Liver (tissue), 9 donors: ENCODE results near the gene SSBP2. TPM values are rescaled to one million over a fixed set of nuclear protein-coding genes. Genes with fewer than 3 reads are reported as not detected.

Source experiments
- DNase-seq: peaks from one replicate; pipeline ENCODE4 v3.0.0-alpha.2; 2017; ENCODE audit warnings: low spot score
- H3K27ac ChIP-seq, 2 donors: one replicate each; pipeline ENCODE4 v1.7.0; 2013; ENCODE audit warnings: inconsistent platforms in 2 of 2, low read length in 2 of 2, control low read depth in 1 of 2, low read depth in 1 of 2, mild to moderate bottlenecking in 1 of 2
- H3K27me3 ChIP-seq, 4 donors: one replicate each; pipeline versions ENCODE4 v1.6.1 to v1.7.0; 2013; ENCODE audit warnings: low read length in 3 of 4, inconsistent platforms in 1 of 4, mild to moderate bottlenecking in 1 of 4, moderate library complexity in 1 of 4; ENCODE audit not compliant: control insufficient read depth in 4 of 4, insufficient read depth in 4 of 4
- H3K36me3 ChIP-seq, 4 donors: one replicate each; pipeline versions ENCODE4 v1.6.1 to v1.7.0; 2013; ENCODE audit warnings: low read length in 3 of 4, mild to moderate bottlenecking in 3 of 4, low read depth in 1 of 4, moderate library complexity in 1 of 4; ENCODE audit not compliant: control insufficient read depth in 4 of 4, insufficient read depth in 3 of 4
- H3K4me1 ChIP-seq, 4 donors: one replicate each; pipeline versions ENCODE4 v1.6.1 to v1.7.0; 2013; ENCODE audit warnings: low read length in 3 of 4, mild to moderate bottlenecking in 3 of 4, moderate library complexity in 1 of 4; ENCODE audit not compliant: control insufficient read depth in 4 of 4, insufficient read depth in 4 of 4
- H3K4me3 ChIP-seq, 3 donors: one replicate each; pipeline versions ENCODE4 v1.6.1 to v1.7.0; 2013; ENCODE audit warnings: low read length in 3 of 3, control low read depth in 1 of 3, low read depth in 1 of 3, mild to moderate bottlenecking in 1 of 3
- H3K9ac ChIP-seq, 2 donors: one replicate each; pipeline ENCODE4 v1.7.0; 2013; ENCODE audit warnings: low read length in 2 of 2, mild to moderate bottlenecking in 2 of 2, moderate library complexity in 2 of 2, control low read depth in 1 of 2, low read depth in 1 of 2
- H3K9me3 ChIP-seq, 4 donors: one replicate each; pipeline versions ENCODE4 v1.6.1 to v1.7.0; 2013; ENCODE audit warnings: low read length in 3 of 4; ENCODE audit not compliant: control insufficient read depth in 4 of 4
- CTCF ChIP-seq: fragments of 150-350 bp; IDR thresholded peaks from 2 replicates; pipeline ENCODE4 v1.5.1; 2017; ENCODE audit warnings: improper control_type of control experiment, low read depth, low read length; ENCODE audit not compliant: missing input control
- EGR1 ChIP-seq, 2 donors: IDR thresholded peaks; 2 replicates each; pipeline ENCODE4 v1.6.1; 2016 to 2018; ENCODE audit warnings: antibody characterized with exemption in 2 of 2, low read depth in 2 of 2
- FOXA1 ChIP-seq: IDR thresholded peaks from 2 replicates; pipeline ENCODE4 v1.6.1; 2016; ENCODE audit warnings: antibody characterized with exemption
- FOXA2 ChIP-seq: IDR thresholded peaks from 2 replicates; pipeline ENCODE4 v1.6.1; 2016; ENCODE audit warnings: antibody characterized with exemption
- GABPA ChIP-seq, 2 donors: IDR thresholded peaks in 1 of 2; conservative IDR thresholded peaks in 1 of 2; 2 replicates each; pipeline ENCODE4 v1.6.1; 2016; ENCODE audit warnings: antibody characterized with exemption in 2 of 2, mild to moderate bottlenecking in 1 of 2, moderate library complexity in 1 of 2
- HNF4A ChIP-seq, 2 donors: conservative IDR thresholded peaks; 2 replicates each; pipeline ENCODE4 v1.6.1; 2016; ENCODE audit warnings: antibody characterized with exemption in 2 of 2, mild to moderate bottlenecking in 2 of 2
- HNF4G ChIP-seq: IDR thresholded peaks from 2 replicates; pipeline ENCODE4 v1.6.1; 2016; ENCODE audit warnings: antibody characterized with exemption
- JUND ChIP-seq, 2 donors: IDR thresholded peaks; 2 replicates each; pipeline ENCODE4 v1.6.1; 2016; ENCODE audit warnings: antibody characterized with exemption in 2 of 2
- NR2F2 ChIP-seq: IDR thresholded peaks from 2 replicates; pipeline ENCODE4 v1.6.1; 2016; ENCODE audit warnings: antibody characterized with exemption
- RAD21 ChIP-seq, 2 donors: IDR thresholded peaks; 2 replicates each; pipeline ENCODE4 v1.6.1; 2016; ENCODE audit warnings: antibody characterized with exemption in 2 of 2, mild to moderate bottlenecking in 2 of 2
- REST ChIP-seq: IDR thresholded peaks from 2 replicates; pipeline ENCODE4 v1.6.1; 2016; ENCODE audit warnings: antibody characterized with exemption, mild to moderate bottlenecking
- RXRA ChIP-seq, 2 donors: IDR thresholded peaks; 2 replicates each; pipeline ENCODE4 v1.6.1; 2017 to 2018; ENCODE audit warnings: antibody characterized with exemption in 2 of 2, mild to moderate bottlenecking in 1 of 2
- SP1 ChIP-seq: IDR thresholded peaks from 2 replicates; pipeline ENCODE4 v1.6.1; 2018; ENCODE audit warnings: antibody characterized with exemption, mild to moderate bottlenecking
- TAF1 ChIP-seq: conservative IDR thresholded peaks from 2 replicates; pipeline ENCODE4 v1.6.1; 2016; ENCODE audit warnings: antibody characterized with exemption, mild to moderate bottlenecking
- YY1 ChIP-seq: IDR thresholded peaks from 2 replicates; pipeline ENCODE4 v1.6.1; 2016; ENCODE audit warnings: antibody characterized with exemption, mild to moderate bottlenecking
- WGBS: extraction: QIAGEN DNeasy Blood & Tissue Kit; methylation state at CpG from one replicate; pipeline ENCODE4 v1.1.7; 2013; 5-methylcytosine and 5-hydroxymethylcytosine counted together
- polyA plus RNA-seq, 2 donors: library from polyadenylated mRNA; stranded (reverse) in 1 of 2; unstranded in 1 of 2; fragments of 200-250 nt in 1 of 2; fragments of >200 nt in 1 of 2; fragmentation: Nextera tagmentation in 1 of 2; extraction: Ambion mirVana in 1 of 2; gene quantifications; one replicate each; pipeline versions ENCODE4 v1.2.1 to v1.2.3, GENCODE V29; 2013 to 2015
- total RNA-seq, 2 donors: library from RNA; depleted of rRNA; stranded (reverse); fragments of >200 nt; gene quantifications; one replicate each; pipeline ENCODE4 v1.2.3, GENCODE V29; 2014
- TF ChIP-seq, protein P1 (sequence below): IDR thresholded peaks from 2 replicates; pipeline ENCODE4 v1.6.1; 2016; ENCODE audit warnings: antibody characterized with exemption
- TF ChIP-seq, protein P2 (sequence below): IDR thresholded peaks from 2 replicates; pipeline ENCODE4 v1.6.1; 2016; ENCODE audit warnings: antibody characterized with exemption
- TF ChIP-seq, protein P3 (sequence below): IDR thresholded peaks from 2 replicates; pipeline ENCODE4 v1.6.1; 2016; ENCODE audit warnings: antibody characterized with exemption
- donor health status: healthy.
- donor health status: healthy.
- donor health status: healthy.
- donor health status: healthy.
- donor health status: healthy.

The SSBP2 gene
- total and polyA plus RNA-seq, 4 donors, result 2.2 to 10.1 (median 4.1) TPM

DNA sequence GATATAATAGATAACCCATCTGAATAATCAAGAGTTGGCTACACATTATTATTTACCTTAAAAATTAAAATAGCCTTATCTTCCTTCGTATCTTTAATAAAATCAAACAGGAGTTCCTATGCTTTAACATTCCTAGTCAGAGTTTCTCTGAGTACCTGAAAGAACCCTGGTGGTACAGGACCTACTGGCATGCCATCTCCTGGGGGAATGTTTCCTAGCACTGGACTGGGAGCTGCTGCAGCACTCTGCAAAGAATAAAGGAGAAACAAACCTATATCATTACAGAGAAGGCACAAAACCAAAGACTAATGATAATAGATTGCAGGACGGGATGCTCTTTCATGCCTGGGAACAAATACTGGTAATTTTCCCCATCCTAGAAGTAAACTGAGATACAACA lies 237.4 kb downstream of the SSBP2 start:
- Histone ChIP-seq H3K9ac (no peak overlapping the region), H3K4me3 (no peak overlapping the region), H3K27ac (no peak overlapping the region), H3K9me3 (no peaks in the 10 kb centered on the region), H3K36me3 (no peaks in the 10 kb centered on the region), H3K4me1 (no peaks in the 10 kb centered on the region), H3K27me3 (no peaks in the 10 kb centered on the region)
- TF ChIP-seq JUND (IDR thresholded peaks at IDR 0.05) (no peak), RXRA (IDR thresholded peaks at IDR 0.05) (no peak), RAD21 (IDR thresholded peaks at IDR 0.05) (no peak), TAF1 (no peak), REST (no peak), SP1 (no peak), GABPA (IDR thresholded peaks at IDR 0.05 in 1 of 2, conservative IDR thresholded peaks at IDR 0.05 in 1 of 2) (no peak), FOXA1 (no peak), HNF4A (conservative IDR thresholded peaks at IDR 0.05) (no peak), YY1 (no peak), NR2F2 (no peak), FOXA2 (no peak), HNF4G (no peak), EGR1 (IDR thresholded peaks at IDR 0.05; ENCODE audit: low read depth in 2 of 2) (no peak), CTCF (no peak)
- TF ChIP-seq, protein P1, sequence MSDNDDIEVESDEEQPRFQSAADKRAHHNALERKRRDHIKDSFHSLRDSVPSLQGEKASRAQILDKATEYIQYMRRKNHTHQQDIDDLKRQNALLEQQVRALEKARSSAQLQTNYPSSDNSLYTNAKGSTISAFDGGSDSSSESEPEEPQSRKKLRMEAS, result no peak
- TF ChIP-seq, protein P2, sequence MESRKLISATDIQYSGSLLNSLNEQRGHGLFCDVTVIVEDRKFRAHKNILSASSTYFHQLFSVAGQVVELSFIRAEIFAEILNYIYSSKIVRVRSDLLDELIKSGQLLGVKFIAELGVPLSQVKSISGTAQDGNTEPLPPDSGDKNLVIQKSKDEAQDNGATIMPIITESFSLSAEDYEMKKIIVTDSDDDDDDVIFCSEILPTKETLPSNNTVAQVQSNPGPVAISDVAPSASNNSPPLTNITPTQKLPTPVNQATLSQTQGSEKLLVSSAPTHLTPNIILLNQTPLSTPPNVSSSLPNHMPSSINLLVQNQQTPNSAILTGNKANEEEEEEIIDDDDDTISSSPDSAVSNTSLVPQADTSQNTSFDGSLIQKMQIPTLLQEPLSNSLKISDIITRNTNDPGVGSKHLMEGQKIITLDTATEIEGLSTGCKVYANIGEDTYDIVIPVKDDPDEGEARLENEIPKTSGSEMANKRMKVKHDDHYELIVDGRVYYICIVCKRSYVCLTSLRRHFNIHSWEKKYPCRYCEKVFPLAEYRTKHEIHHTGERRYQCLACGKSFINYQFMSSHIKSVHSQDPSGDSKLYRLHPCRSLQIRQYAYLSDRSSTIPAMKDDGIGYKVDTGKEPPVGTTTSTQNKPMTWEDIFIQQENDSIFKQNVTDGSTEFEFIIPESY, result no peak
- TF ChIP-seq, protein P3, sequence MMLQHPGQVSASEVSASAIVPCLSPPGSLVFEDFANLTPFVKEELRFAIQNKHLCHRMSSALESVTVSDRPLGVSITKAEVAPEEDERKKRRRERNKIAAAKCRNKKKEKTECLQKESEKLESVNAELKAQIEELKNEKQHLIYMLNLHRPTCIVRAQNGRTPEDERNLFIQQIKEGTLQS, result no peak
- WGBS, result 94% methylated on average over 2 of the region's 2 CpGs
- no peak for DNase-seq
